ENCODE results near the gene WHAMM. TPM values are rescaled to one million over a fixed set of nuclear protein-coding genes. Genes with fewer than 3 reads are reported as not detected.
"Not testable (repeated sequence)": the region's sequence is repeated elsewhere in the genome, so short reads cannot be mapped to it uniquely, and the experiment has no call there.

WHAMM gene
- total RNA-seq, 1 donor from 2014 or later: 8.7 TPM

DNA sequence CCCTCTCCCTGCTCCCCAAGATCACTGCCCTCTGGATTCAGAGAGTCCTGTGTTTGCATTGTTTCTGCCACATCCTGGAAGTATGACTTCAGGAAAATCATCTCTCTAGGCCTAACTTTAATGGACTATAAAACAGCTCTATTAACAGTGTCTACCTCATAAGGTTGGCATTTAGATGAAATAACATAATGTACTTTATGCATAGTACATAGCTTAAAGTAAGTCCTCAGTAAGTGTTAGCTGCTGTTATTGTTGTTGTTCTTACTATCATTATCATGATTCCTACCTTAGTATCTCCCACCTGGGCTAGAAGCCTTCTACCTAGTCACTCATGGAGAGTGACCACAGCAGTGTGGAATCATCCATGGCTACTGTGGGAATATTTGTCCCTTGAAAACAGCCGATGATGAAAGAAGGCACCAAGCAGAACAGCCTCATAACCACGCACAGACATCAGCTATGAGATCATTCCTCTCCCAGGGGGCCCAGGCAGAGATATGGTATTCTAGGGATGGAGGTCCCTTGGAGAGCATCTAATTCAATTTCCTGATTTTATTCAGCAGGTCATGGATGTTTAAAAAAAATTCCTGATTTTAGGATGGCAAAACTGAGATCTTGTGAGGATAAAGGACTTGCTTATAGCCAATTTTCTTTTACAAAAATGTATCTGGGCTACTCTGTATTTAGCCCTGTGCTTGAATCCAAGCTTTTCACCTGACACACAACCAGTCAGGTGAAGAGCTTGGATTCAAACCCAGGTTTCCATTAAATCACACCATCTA is 5.4 kb upstream of the WHAMM start:
- peak; percentile 2 for DNase-seq (ENCODE audit: low spot score)

GRCh38 chr15:82804575-82804949 is 4.9 kb upstream of the WHAMM start:
- DNase-seq (ENCODE audit: low spot score): peak; percentile 78

DNA sequence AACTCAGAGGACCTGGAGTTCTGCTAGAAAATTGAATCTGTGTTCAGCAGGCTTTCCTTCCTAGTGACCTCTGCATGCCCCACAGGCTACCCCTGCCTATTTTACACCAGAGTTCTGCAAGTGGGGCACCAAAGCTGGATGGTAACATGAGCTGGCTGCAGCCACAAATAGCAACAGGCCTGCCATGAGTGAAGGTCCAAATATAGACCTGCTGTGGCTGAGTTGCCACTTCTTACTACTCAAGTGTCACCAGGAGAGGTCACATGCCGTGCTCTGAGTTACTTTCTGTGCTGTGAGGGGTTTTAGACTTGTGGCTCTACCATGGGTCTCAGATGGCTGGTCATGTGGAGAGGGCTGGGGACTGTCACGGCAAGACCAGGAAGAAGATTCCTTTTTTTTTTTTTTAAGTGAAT is 3.4 kb upstream of the WHAMM start, which contains the start of gene FSD2:
TSS of gene FSD2 (minus strand) at position 76 of the 413 bp plus-strand sequence. CDS start 18,679 bp downstream, outside the sequence.
- peak; percentile 11 for DNase-seq (ENCODE audit: low spot score)

GRCh38 chr15:82807920-82808633 is 1.4 kb upstream of the WHAMM start:
- no peak for DNase-seq (ENCODE audit: low spot score)

DNA sequence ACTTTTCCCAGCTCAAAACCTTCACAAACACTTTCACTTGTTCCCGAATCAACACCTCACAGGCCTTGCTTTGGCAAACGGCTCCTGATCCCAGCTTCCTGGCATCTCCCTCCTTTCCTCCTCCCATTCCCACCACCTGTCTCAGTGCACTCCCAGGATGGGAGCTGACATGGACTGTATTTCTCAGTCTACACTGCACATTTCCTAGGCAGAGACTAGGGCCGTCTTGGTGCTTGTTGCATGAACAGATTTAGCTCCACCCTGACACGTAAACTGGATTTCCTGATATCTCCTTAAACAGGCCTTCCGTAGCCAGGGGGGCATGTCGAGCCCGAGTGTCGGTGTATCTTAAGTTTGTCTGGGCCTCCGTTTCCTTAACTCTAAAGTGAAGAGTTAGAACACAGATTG is 790 bp upstream of the WHAMM start:
- DNase-seq (ENCODE audit: low spot score): no peak

- DNase-seq (ENCODE audit: low spot score): peak; percentile 65
Measured at GRCh38 chr15:82810061-82810889, 847 bp downstream of the WHAMM start.

DNA sequence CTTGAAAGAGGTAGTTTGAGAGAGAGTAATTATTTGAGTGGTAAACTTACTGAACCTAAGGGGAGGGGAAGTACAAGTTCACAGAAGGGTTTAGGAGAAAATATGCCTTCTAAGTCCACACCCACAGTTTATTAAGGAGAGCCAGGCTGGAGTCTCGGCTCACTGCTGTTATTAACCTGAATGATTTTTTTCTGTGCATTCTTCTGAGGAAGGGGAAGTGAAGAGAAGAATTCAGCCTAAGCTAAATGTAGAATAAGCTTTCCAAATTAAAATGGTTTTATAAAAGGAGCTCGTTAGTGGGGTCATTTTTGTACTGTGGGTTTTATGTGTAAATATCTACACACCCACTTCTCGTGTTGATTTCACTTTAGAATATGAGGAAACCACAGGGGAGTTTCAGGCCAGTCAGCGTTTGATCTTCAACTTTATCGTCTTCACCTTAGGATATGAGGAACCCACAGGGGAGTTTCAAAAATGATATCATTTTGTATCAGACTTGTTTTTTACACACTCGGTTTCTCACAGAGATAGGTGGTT is 1.5 kb downstream of the WHAMM start:
- peak; percentile 21 for DNase-seq (ENCODE audit: low spot score)

DNA sequence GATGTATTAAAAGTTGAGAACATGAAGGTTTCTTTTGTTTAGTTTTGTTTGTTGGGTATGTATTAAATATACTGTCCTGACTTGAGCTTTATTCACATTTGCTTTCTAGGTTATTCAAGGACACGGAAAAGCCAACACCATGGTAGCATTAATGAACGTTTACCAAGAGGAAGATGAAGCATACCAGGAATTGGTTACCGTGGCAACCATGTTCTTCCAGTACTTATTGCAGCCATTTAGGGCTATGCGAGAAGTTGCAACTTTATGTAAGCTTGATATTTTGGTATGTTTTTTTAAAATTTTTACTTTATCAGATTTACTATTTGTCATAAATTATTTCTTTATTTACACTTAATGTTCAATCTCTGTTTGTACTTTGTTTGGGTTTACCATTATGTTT is 3.6 kb downstream of the WHAMM start:
- DNase-seq (ENCODE audit: low spot score): no peak

DNA sequence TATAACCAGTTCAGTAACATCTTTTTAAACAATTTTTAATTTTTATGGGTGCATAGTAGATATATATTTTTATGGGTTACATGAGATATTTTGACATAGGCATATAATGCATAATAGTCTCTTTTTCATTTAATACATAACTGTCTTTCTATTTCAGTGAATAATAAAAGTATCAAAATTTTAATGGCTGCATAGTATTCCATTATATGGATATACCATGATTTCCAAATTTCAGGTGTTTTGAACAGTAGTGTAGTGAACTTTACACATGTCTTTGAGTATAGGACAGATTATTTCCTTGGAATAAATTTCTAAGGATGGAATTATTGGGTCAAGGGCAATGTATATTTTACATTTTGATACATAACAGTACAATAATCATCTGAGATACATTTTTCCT is 10.7 kb downstream of the WHAMM start:
- no peak for DNase-seq (ENCODE audit: low spot score)

GRCh38 chr15:82821396-82821795 is 12.0 kb downstream of the WHAMM start:
- DNase-seq (ENCODE audit: low spot score): not testable (repeated sequence)

DNA sequence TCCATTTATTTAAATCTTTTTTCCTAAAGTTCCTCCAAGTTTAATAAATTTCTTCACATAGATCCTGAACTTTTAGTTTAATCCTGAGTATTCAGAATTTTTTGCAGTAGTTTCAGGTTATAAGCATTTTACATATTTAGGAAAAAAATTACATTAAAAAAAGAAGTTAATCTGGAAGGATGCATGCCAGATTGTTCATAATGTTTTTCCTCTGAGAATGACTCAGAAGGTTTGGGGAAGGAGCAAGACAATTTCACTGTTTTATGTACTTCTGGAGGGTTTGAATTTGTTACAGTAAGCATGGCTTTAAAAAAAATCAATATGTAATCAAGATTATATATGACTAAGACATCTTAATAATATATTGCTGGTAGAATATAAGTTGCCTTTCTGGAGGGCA is 12.4 kb downstream of the WHAMM start:
- not testable (repeated sequence) for DNase-seq (ENCODE audit: low spot score)

DNA sequence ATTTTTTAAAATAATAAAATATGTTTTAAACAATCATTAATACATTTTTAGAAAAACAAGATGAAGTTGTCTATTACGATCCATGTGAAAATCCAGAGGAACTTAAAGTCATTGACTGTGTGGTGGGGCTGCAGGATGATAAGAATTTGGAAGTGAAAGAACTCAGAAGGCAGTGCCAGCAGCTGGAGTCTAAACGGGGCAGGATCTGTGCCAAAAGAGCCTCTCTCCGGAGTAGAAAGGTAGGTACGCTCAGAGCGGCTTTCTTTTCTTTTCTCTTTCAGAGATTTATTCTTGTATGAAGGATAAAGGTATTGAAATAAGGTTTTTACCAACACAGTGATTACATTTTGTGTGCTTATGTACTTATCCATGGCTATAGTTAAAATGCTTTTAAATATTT is 13.6 kb downstream of the WHAMM start:
- no peak for DNase-seq (ENCODE audit: low spot score)

- no peak for DNase-seq (ENCODE audit: low spot score)
Measured at GRCh38 chr15:82828075-82828474, 18.6 kb downstream of the WHAMM start.

GRCh38 chr15:82829234-82829633 is 19.8 kb downstream of the WHAMM start:
- no peak for DNase-seq (ENCODE audit: low spot score)

DNA sequence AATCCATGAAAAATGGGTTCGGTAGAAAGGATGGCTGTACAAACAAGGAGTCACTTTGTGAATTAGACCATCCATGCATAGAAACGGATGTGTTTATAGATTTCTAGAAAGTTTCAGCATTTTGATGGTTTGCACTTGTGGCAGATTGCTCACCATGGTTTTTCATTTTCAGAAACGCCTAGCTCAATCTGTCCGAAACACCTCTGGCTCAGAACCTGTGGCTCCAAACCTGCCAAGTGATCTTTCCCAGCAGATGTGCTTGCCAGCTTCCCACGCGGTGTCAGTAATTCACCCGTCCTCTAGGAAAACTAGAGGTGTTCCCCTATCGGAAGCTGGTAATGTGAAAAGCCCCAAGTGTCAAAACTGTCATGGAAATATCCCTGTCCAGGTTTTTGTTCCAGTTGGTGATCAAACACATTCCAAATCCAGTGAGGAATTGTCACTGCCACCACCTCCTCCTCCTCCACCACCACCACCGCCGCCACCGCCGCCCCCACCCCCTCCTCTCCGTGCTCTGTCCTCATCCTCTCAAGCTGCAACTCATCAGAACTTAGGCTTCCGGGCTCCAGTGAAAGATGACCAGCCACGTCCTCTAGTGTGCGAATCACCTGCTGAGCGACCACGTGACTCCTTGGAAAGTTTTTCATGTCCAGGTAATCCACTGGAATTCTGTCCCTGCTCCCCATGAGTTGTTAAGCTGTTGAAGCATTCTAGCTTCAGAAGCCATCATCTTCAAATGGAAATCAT is 21.2 kb downstream of the WHAMM start:
- no peak for DNase-seq (ENCODE audit: low spot score)

GRCh38 chr15:82831894-82832600 is 22.6 kb downstream of the WHAMM start:
- no peak for DNase-seq (ENCODE audit: low spot score)

DNA sequence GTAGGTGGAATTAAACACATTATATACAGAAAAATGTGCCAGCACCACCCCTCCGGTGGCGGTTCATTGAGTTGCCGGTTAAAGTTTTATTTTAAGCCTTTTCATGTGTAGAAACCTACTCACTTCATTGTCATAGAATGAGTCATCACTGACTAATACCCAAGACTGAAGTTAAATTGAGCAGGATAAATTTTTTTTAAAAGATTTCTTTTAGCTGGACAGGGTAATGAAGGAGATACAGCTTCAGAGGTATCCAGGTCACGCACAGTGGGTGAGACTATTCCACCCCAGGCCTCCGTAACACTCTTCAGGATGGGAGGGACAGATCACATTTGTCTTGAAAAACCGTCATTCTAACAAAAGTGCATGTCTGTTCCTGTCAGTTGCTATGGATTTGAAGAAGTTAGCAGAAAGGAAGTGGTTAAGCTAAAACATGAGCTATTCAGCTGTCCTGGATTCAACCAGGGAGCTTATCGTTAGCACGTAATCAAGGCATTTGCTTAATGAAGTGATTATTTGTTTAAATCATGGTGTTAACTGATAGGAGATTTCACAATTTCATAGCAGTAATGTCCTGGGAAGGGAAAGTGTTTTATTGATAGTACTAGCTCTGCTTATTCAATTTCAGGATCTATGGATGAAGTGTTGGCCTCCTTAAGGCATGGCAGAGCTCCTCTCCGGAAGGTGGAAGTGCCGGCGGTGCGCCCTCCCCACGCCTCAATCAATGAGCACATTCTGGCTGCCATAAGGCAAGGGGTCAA is 23.4 kb downstream of the WHAMM start:
- DNase-seq (ENCODE audit: low spot score): peak; percentile 31

DNA sequence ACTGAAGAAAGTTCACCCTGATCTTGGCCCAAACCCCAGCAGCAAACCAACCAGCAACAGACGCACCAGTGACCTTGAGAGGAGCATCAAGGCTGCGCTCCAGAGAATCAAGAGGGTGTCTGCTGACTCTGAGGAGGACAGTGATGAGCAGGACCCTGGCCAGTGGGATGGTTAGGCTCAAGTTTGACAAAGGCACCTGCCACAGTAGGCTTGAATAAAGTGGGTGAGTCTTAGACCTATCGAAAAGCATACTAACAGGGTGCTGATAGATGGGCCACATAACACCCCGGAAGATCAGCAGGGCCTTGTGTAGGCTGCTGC is 23.9 kb downstream of the WHAMM start:
- no peak for DNase-seq (ENCODE audit: low spot score)

DNA sequence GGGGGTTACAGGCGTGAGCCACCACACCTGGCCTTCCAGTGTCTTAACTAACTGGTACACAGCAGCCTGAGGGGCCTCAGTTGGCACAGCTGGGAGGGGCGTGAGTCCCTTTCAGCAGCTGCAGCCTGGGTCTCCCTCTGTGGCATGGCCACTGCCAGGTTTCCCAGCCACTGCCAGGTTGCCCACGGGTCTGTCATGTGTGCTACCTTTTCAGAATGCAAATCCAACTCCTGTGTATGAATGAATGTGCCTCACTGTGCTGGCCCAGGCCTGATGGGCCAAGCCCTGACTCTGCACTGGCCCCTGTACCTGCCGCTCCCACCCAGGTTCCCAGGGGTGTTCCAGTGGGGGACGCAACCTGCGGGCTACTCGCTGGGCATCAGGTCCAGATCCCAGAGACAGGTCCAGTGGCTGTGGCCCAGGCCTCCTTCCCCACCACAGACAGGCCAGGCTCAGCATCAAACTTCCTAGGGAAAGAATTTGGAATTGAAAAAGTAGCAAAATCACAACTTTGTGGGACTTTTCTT is 26.0 kb downstream of the WHAMM start:
- no peak for DNase-seq (ENCODE audit: low spot score)
